SHP77 (cell line): Measurements from ENCODE around the gene SYNE2.
A peak's percentile ranks its signal among the peaks of the same experiment; 100 is the strongest.

ENCODE experiments used
- DNase-seq, 2 experiments: peaks; one replicate each; lab custom pipeline; 2025; lab: John Stamatoyannopoulos, UW

SYNE2 gene

GRCh38 chr14:63875311-63875710 lies 22.5 kb downstream of the SYNE2 start:
- no peak for DNase-seq

- DNase-seq: no peak
Measured at GRCh38 chr14:63877550-63877939, 24.7 kb downstream of the SYNE2 start.

DNA sequence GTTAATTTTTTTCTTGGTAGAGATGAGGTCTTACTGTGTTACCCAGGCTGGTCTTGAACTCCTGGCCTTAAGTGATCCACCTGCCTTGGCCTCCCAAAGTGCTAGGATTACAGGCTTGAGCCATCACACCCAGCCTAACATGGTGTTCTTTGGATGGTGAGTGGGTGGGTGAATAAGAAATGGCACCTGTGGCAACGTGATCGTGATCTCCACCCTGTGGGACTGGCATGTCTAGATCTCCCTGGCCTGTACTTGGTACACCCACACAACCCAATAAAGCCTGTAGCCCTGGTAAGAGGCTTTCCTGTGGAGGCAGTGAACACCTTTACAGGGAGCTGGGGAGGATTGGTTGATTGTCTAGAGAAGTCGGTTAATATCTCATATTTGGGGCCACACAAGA lies 25.2 kb downstream of the SYNE2 start:
- DNase-seq: no peak

GRCh38 chr14:63878792-63879191 lies 26.0 kb downstream of the SYNE2 start:
- no peak for DNase-seq

DNA sequence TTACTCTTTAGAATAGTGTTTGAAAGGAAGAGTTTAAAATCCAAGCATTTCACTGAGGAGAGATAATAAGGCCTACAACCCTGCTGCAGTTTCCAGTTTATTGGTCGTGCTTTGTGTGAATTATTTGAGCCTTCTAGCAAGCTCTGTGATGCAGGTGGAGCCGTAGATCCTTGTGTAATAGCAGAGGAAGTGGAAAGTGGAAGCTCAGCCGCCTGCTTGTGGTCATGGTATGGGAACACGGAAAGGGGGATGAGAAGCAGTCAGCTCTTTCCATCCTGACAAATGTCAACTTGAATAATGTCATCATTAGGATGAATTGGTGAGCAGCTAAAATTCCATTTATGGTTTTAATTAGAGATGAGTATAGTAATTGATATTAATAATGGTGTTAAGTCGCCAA lies 29.1 kb downstream of the SYNE2 start:
- no peak for DNase-seq

- no peak for DNase-seq
Measured at GRCh38 chr14:63887899-63888298, 35.1 kb downstream of the SYNE2 start.

- no peak for DNase-seq
Measured at GRCh38 chr14:63890553-63890952, 37.7 kb downstream of the SYNE2 start.

DNA sequence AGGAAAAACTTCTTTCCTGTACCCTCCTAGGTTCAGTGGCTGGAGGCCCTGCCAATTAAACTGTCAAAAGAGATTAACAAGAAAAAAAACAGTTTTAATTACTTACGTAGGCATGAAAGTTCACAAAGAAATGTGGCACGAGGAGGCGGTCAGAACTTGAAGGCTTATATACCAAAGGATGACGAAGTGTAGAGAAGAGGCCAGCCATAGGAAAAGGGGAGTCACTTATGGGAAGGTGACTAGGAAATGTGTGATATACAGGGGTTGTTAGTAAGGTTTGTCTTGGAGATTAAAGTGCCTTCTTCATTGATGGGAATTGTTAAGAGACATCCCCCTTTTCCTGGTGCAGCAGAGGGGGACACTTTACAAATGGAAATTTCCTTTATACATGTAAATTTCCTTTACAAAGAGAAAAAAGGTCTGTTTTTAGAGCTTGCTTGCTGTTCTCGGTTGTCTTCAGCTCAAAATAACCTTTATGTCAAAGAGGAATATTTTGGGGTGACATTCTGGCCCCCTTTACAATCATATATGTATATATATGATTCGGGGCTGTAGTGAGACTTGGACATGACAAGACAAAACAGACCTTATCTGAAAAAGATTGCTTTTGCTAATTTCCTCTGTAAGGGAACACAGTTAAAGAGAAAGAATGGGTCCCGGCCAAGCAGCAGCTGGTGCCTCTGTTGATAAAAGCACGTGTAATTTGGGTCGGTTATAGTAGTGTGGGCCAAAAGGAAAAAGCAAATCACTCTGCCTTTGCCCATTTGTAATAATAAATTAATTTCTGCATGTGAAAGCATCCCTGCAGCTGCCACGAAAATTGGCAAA lies 38.6 kb downstream of the SYNE2 start:
- DNase-seq: no peak

DNA sequence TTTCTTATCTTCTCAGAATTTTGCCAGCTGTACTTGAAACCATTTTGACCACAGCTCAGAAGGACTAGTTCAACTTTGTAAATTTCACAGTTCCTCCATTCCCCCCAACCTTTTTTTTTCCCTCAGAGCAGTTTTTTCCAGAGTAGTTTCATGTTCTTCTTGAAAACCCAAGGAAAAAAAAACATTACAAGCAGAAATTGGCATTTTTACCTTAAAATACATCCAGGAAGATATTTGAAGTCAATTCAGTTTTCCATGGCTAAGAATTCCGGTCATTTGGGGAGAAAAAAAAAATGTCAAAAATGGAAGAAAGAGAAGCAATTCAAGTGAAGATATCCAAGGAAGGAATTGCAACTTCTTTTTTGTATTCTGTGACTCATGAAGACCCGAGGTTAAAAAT lies 39.5 kb downstream of the SYNE2 start:
- DNase-seq: no peak

DNA sequence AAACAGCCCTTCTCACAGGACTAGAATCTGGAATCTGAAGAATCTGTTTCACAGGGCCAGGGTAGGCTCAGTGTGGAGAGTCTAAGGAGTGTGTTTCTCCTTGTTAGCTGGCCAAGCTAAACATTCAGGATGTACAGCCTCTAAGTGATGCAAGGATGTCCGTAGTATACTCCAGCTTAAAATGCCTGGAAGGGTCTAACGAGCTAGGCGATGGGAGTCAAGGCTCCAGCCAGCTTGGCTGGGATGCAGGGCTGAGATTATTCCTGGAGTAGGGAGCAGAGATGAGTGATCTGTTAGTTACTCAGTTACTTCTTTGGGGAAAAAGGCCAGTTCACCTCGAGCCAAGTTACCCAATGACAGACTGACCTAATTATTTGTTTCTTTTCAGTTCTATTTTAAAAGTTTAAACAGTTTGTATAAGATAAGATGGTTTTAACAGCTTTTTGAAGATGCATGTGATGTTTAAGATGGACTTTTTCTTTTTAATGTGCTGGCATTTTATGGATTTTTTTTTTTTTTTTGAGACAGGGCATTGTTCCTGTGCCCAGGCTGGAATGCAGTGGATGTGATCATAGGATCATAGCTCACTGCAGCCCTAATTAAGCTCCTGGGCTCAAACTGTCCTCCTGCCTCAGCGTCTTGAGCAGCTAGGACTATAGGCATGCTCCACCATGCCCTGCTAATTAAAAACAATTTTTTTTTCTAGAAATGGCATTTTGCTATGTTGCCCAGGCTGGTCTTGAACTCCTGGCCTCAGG lies 41.1 kb downstream of the SYNE2 start:
- DNase-seq: no peak

DNA sequence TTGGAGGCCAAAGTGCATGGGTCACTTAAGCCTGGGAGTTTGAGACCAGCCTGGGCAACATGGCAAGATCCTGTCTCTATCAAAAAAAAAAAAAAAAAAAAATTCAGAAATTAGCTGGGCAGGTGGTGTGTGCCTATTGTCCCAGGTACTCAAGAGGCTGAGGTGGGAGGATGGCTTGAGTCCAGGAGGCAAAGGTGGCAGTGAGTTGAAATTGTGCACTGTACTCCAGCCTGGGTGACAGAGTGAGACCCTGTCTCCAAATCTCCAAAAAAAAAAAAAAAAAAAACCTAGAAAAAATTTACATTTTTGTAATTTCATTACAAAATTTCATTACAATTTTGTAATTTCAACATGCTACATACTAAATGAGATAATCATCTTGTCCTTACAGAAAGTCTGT lies 42.7 kb downstream of the SYNE2 start:
- DNase-seq: peak; percentile 7 to 16

DNA sequence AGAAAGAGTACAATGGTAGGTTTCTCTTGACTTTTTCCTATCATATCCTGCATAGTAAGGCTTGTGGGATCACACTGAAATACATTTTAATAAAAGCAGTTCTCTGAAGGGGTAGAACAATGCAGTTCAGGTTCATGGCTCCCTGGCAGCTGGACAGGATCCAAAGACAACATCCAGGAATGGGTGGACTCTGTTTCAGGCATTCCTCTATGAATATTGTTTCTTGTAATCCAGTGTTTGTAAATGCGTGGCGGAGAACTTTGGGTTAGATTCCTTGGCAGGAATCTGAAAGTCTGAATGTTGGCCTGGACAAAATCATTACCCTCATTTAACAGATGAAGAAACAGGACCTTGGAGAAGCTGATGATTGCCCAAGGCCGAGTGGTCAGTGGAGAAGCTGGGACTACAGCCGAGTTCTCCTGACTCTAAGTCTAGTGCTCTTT lies 43.5 kb downstream of the SYNE2 start:
- DNase-seq: peak; percentile 50 to 56

DNA sequence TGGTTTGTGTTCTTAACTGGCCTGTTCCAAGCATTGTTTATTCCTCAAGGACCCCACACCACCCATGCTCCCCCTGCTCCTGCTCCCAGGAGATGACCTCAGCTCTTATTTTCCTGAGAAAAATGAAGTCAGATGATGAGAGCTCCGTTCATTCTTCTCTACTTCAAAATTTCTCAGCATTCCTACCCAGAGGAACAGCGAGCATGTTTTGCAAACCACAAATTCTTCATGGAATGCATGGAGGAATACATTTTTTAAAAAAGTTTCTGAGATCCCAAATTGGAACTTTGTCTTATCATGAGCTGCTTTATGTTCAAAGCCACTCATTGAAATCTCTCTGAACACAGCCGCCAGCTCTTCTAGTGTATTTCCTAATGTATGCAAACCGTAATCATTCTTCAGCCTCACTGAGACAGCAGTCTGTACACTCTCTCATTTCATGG lies 44.9 kb downstream of the SYNE2 start:
- DNase-seq: no peak

GRCh38 chr14:63899953-63900352 lies 47.1 kb downstream of the SYNE2 start:
- DNase-seq: no peak

GRCh38 chr14:63901434-63902085 lies 48.8 kb downstream of the SYNE2 start:
- no peak for DNase-seq

- no peak for DNase-seq
Measured at GRCh38 chr14:63902375-63902976, 49.7 kb downstream of the SYNE2 start.

DNA sequence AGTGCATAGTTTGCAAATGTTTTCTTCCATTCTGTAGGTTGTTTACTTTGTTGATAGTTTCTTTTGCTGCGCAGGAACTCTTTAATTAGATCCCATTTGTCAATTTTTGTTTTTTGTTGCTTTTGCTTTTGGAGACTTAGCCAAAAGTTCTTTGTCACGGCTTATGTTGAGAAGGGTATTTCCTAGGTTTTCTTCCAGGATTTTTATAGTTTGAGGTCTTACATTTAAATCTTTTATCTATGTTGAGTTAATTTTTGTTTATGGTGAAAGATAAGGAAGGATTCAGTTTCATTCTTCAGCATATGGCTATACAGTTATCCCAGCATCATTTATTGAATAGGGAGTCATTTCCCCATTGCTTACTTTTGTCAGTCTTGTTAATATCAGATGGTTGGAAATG lies 51.9 kb downstream of the SYNE2 start:
- no peak for DNase-seq

DNA sequence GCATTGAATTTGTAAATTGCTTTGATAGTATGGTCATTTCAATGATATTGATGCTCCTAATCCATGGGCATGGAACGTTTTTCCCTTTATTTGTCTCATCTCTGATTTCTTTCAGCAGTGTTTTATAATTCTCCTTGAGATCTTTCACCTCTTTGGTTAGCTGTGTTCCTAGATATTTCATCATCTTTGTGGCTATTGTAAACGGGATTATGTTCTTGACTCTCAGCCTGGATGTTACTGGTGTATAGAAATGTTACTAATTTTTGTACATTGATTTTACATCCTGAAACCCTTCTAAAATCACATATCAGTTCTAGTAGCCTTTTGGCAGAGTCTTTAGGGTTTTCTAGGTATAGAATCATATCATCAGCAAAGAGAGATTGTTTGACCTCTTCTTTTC lies 52.6 kb downstream of the SYNE2 start:
- DNase-seq: no peak

DNA sequence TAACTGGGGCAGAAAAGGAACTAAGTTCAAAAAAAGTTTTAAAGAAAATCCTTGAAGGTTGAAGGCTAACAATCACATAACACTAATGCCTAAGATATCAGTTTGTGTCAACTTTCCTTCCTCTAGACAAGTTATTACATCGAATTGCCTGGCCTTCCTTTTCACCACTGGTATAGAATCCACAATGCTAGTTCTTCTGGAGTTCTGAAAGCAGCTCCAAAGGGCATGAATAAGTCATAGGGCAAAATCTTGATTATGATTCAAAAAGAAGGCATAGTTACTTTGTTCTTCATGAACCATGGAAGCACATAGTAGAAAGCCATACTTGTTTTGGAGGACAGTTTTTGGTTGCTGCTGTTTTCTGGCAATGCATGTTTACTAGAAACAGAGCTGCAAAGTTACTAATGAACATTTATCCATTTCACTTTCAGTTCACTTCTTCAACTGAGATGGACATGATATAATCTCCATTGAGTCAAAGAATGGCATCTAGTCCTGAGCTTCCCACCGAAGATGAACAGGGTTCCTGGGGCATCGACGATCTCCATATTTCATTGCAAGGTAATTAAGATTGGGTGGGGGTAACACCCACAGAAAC lies 56.0 kb downstream of the SYNE2 start:
- DNase-seq: no peak

- DNase-seq: no peak
Measured at GRCh38 chr14:63909984-63910383, 57.2 kb downstream of the SYNE2 start.

DNA sequence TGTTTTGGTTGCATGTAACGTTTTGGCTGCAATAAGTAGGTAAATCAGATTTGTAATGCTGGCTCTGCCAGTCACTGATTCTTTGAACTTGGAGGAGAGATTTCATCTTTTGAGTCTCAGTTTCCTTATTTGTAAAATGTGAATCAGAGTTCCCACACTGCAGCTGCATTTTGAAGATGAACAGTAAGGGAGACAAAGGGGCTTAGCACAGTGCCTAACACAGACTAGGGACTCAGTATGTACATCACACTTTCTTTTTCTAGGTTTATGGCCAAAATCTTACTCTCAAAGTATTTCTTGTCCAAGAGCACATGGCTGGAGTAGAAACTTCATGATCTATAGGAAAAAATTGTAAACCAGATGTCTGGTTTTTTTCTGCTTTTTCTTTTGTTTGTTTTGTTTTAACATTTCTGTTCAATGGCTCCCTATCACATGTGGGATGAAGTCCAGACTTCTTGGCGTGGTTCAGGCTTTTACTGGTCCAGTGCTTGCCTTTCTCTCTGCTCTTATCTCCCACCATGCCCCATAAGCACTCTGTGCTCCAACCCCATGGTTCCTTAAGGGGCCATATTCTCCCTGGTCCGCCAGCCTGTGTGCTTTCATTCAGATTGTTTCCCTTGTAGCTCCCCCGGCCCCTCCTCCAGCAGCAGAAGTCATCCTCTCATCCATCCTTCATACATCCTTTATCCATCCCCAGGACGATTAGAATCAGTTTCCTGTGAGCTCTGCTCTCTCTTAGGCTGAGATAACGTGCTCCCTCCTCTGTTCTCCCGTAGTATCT lies 58.0 kb downstream of the SYNE2 start:
- DNase-seq: no peak
